Muscle of leg (tissue), 11 donors: ENCODE measurements around the gene RNF157. TPM values are rescaled to one million over a fixed set of nuclear protein-coding genes. Genes with fewer than 3 reads are reported as not detected.
A peak's percentile ranks its signal among the peaks of the same experiment; 100 is the strongest.

Source experiments
- DNase-seq: peaks from one replicate; pipeline ENCODE4 v3.0.0; 2013
- H3K27ac ChIP-seq: one replicate; pipeline ENCODE4 v1.5.1; 2013; ENCODE audit warnings: mild to moderate bottlenecking, low read length, control low read depth
- H3K27me3 ChIP-seq: one replicate; pipeline ENCODE4 v1.6.1; 2013; ENCODE audit warnings: low read length; ENCODE audit not compliant: control insufficient read depth, insufficient read depth
- H3K36me3 ChIP-seq: one replicate; pipeline ENCODE4 v1.6.1; 2013; ENCODE audit warnings: low read length; ENCODE audit not compliant: control insufficient read depth, insufficient read depth
- H3K4me1 ChIP-seq: one replicate; pipeline ENCODE4 v1.6.1; 2013; ENCODE audit warnings: low read length; ENCODE audit not compliant: control insufficient read depth, insufficient read depth
- H3K4me3 ChIP-seq: one replicate; pipeline ENCODE4 v1.5.1; 2013; ENCODE audit warnings: low read length, control low read depth
- H3K9me3 ChIP-seq: replicated peaks from 2 replicates; pipeline ENCODE4 v1.6.1; 2013; ENCODE audit warnings: low read depth, low read length; ENCODE audit not compliant: control insufficient read depth
- WGBS: methylation state at CpG from one replicate; pipeline ENCODE4 v1.1.5; 2013; ENCODE audit warnings: missing lambda C conversion rate; ENCODE audit not compliant: insufficient coverage; 5-methylcytosine and 5-hydroxymethylcytosine counted together
- polyA plus RNA-seq, 8 donors: library from polyadenylated mRNA; unstranded; fragments of 120-200 nt; gene quantifications; one replicate each; pipeline versions ENCODE4 v1.2.1 to v1.2.3, GENCODE V29; 2013; ENCODE audit warnings: inconsistent platforms in 1 of 8, low replicate concordance in 1 of 8; ENCODE audit not compliant: insufficient read length in 8 of 8, insufficient read depth in 1 of 8
- total RNA-seq: library from RNA; stranded (reverse); fragments of 120-200 nt; gene quantifications from one replicate; pipeline ENCODE4 v1.2.4, GENCODE V29; 2013

Gene RNF157
- total and polyA plus RNA-seq, 9 donors, result 5.5 to 11.1 (median 10.0) TPM

DNA sequence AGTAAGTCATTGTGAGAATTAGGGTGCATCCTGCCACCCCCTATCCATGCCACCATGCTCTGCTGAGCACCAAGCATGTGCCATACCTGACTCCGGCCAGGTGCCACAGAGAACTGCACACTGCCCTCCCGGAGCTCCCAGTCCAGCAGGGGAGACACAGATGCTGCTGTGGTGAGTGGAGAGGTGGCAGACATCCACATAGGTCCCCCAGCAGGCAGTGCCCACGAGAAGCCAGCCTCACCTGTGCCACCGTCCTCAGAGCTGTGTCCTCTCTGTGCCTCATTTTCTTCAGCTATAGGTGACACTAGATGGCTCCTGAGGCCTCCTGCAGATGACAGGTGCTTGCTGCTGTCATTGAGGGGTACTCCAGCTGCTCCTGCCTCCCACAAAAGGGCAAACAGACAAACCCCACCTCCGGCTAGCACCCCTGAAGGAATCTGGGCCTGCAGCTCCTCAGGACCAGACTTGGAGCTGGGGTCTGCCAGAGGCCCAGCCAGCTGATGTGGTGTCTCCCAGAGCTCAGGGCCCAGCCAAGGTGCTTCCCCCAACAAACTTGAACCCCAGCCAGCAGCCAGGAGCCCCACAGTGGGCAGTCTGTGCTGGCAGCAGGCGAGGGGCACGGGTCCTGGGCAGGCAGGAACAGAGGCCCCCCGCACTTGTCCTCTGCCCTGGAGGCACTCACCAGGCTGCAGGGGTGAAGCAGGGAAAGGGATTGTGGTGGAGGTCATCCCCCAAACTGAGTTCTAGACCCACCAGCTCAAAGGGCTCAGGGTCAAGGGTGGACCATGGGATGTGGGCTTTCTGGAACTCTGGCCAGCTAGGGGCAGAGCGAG is 116.3 kb downstream of the RNF157 start:
- Histone ChIP-seq H3K4me3 (no peak overlapping the region), H3K9me3 (no peaks in the 10 kb centered on the region), H3K27me3 (peaks cover 5% of the 10 kb centered on the region), H3K4me1 (peaks cover 14% of the 10 kb centered on the region), H3K27ac (no peak overlapping the region), H3K36me3 (no peaks in the 10 kb centered on the region)
- WGBS, result 66% methylated on average over 4 of the region's 9 CpGs
- no peak for DNase-seq

DNA sequence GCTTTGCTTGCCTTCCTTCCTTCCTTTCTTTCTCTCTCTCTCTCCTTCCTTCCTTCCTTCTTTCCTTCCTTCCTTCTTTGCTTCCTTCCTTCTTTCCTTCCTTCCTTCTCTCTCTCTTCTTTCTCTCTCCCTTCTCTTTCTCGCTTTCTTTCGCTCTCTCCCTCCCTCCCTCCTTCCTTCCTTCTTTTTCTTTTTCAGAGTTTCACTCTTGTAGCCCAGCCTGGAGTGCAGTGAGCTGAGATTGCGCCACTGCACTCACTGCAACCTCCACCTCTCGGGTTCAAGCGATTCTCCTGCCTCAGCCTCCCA is 117.1 kb downstream of the RNF157 start:
- peaks cover 5% of the 10 kb centered on the region for H3K27me3 ChIP-seq
- no peaks in the 10 kb centered on the region for H3K9me3 ChIP-seq
- no peaks in the 10 kb centered on the region for H3K36me3 ChIP-seq
- H3K4me3 ChIP-seq, result no peak overlapping the region
- H3K4me1 ChIP-seq, result peaks cover 14% of the 10 kb centered on the region
- 73% methylated on average over 4 of the region's 5 CpGs for WGBS
- DNase-seq, result no peak
- H3K27ac ChIP-seq, result no peak overlapping the region

DNA sequence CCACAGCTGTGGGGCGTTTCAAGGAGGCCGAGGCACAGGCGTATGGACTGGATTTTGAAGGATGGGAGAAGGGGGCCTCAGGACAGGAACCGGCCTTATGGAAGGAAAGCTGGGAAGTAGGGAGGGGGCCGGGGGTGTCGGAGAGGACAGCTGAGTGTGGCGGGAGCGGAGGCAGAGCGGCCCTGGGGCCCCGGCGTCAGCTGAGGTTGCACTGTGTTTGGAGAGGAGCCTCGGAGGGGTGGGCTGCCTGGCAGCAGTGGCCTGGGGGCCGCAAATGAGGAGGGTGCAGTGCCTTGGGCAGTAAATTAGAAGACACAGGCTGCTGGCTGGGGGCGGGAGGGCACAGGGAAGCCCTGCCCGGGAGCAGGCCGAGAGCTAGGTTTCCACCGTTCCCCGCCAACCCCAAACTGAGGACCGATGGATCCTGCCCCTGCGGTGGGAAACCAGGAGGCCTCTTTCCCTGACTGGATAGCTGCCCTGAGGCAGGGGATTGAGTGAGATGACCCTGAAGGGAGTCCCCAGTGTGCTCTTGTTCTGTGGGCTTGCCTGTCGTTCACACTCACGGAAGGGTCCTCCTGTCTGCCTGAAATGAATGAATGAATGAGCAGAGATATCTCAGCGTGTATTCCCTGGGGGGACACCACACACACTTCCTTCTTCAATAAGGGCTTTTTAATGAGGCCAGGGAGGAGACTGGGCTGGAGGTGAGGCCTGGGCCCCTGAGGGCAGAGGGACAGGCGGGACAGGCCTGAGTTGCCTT is 117.7 kb downstream of the RNF157 start:
- Histone ChIP-seq H3K4me1 (peaks cover 14% of the 10 kb centered on the region), H3K4me3 (no peak overlapping the region), H3K36me3 (no peaks in the 10 kb centered on the region), H3K27ac (peak overlapping the region; percentile 35), H3K27me3 (peaks cover 5% of the 10 kb centered on the region), H3K9me3 (no peaks in the 10 kb centered on the region)
- WGBS, result 50% methylated on average over 17 of the region's 24 CpGs
- peak; percentile 57 for DNase-seq

DNA sequence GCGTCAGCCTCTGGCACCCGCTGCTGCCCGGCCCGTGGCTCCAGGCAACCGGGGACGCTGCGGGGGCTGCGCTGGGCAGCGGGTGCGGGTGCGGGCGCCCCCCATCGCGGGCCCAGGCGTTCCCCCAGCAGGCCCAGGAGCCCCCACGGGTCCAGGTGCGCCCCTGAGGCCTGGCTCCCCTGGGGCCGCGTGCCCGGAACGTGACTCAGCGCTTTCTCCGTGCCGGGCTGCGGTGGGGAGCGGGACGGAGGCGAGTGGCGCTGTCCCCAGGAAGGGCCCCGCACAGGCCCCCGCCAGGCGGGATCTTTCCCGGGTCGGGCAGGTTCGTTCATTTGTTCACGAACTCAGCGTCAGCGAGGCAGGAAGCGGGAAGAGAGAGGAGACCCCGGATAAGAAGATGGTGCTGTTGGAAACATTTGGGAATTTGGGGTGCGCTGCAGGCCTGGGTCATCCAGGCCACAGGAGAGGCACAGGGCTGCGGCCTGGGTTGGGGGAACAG is 118.3 kb downstream of the RNF157 start:
- Histone ChIP-seq H3K36me3 (no peaks in the 10 kb centered on the region), H3K9me3 (no peaks in the 10 kb centered on the region), H3K27me3 (peaks cover 5% of the 10 kb centered on the region), H3K27ac (peak overlapping the region; percentile 35), H3K4me3 (peak overlapping the region; percentile 45), H3K4me1 (peaks cover 14% of the 10 kb centered on the region)
- peak; percentile 45 for DNase-seq
- WGBS, result 13% methylated on average over 42 of the region's 42 CpGs

DNA sequence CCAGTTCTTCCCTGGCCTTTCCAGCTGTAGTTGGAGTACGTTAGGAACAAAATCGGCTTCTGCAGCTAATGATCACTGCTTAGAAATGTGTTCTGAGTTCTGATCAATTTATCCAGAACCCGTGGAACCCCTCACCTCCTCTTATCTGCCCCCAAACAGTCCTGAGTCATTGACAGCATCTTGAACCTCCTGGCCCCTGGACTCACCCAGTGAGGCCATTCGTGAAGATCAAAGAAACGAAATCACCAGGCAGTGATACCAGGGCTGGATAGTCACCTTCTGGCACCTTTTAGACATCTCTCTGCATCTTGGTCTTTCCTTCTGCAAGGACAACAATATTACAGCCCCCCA is 119.7 kb downstream of the RNF157 start:
- 88% methylated on average over 3 of the region's 5 CpGs for WGBS
- Histone ChIP-seq H3K27ac (no peak overlapping the region), H3K36me3 (no peaks in the 10 kb centered on the region), H3K4me3 (no peak overlapping the region), H3K4me1 (peaks cover 14% of the 10 kb centered on the region), H3K27me3 (peaks cover 5% of the 10 kb centered on the region), H3K9me3 (no peaks in the 10 kb centered on the region)
- DNase-seq, result no peak

DNA sequence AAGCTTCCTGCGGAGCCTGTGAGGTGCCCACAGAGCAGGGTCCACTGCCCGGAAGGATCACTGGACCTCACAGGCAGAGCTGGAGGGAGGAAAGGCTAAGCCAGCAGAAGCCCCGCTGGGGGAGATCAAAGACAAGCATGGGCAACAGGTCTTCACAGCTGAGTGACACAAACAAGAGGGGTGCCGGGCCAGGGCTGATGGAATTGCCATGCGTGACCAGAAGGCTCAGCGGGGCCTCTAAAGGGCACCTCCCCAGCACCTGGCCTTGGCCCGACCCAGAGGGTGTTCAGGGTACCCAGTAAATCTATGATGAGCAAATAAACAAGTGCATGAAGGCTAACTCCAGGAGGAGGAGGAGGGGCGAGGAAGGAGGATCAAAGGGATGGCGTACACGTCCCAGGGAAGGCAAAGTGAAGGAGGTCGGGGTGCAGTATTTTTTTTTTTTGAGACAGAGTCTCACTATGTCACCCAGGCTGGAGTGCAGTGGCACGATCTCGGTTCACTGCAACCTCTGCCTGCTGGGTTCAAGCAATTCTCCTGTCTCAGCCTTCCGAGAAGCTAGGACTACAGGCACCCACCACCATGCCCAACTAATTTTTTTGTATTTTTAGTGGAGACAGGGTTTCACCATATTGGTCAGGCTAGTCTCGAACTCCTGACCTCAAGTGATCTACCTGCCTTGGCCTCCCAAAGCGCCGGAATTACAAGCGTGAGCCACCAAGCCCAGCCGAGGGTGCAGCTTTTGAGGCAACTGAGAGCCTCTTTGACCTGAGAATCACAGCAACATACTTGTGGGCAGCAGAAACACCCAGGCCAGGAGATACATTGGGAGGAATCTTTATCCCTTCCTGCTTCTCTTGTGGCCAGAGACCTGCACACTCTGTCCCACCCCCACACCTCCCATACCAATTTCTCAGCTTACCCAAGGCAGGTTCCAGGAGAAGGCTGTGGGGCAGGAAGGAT is 120.6 kb downstream of the RNF157 start:
- Histone ChIP-seq H3K27ac (no peak overlapping the region), H3K4me3 (no peak overlapping the region), H3K27me3 (peaks cover 5% of the 10 kb centered on the region), H3K36me3 (no peaks in the 10 kb centered on the region), H3K9me3 (no peaks in the 10 kb centered on the region), H3K4me1 (peaks cover 14% of the 10 kb centered on the region)
- 65% methylated on average over 18 of the region's 19 CpGs for WGBS
- no peak for DNase-seq

DNA sequence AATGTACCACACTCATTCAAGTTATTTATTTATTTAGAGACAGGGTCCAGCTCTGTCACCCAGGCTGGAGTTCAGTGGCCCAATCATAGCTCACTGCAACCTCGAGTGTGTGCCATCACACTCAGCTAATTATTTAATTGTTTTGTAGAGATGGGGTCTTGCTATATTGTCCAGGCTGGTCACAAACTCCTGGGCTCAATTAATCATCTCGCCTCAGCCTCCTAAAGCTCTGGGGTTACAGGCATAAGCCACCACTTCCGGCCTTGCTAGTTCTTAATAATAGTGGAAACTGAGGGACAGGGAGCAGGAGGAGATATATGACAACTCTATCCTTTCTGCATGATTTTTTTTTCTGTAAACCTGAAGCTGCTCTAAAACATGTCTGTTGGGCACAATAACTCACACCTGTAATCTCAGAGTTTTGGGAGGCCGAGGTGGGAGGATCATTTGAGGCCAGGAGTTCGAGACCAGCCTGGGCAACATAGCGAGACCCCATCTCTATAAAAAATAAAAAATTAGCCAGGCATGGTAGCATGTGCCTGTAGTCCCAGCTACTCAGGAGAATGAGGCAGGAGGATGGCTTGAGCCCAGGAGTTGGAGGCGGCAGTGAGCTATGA is 125.0 kb downstream of the RNF157 start:
- Histone ChIP-seq H3K27me3 (no peaks in the 10 kb centered on the region), H3K4me3 (no peak overlapping the region), H3K4me1 (no peaks in the 10 kb centered on the region), H3K36me3 (no peaks in the 10 kb centered on the region), H3K27ac (no peak overlapping the region), H3K9me3 (no peaks in the 10 kb centered on the region)
- 89% methylated on average over 1 of the region's 7 CpGs for WGBS
- no peak for DNase-seq

DNA sequence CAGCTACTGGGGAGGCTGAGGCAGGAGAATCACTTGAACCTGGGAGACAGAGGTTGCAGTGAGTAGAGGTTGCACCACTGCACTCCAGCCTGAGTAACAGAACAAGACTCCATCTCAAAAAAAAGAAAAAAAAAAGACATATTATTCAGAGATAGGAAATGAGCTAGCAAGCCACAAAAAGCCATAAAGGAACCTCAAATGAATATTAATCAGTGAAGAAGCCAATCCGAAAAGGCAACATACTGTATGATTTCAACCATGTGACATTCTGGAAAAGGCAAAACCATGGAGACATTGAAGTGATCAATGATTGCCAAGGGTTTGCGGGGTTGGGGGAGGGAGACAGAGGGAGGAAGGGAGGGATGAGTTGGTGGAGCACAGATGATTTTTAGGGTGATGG is 128.3 kb downstream of the RNF157 start:
- Histone ChIP-seq H3K27me3 (no peaks in the 10 kb centered on the region), H3K9me3 (no peaks in the 10 kb centered on the region), H3K27ac (no peak overlapping the region), H3K36me3 (no peaks in the 10 kb centered on the region), H3K4me3 (no peak overlapping the region), H3K4me1 (no peaks in the 10 kb centered on the region)
- WGBS, result no CpG with 5 or more reads among the region's 2 CpGs
- DNase-seq, result no peak

DNA sequence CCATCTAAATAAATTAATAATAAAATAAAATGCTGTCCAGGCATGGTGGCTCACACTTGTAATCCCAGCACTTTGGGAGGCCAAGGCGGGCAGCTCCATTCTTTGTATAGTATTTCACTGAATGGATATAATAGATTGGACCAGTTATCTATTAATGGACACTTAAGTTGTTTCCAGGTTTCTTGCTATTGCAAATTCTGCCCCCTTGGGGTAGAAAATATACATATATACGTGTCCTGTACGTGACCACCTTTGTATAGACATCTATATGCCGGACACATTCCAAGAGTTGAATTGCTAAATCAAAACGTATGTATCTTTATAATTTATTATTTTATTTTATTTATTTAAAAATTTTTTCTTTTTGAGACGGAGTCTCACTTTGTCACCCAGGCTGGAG is 132.8 kb downstream of the RNF157 start:
- Histone ChIP-seq H3K4me3 (no peak overlapping the region), H3K9me3 (no peaks in the 10 kb centered on the region), H3K36me3 (no peaks in the 10 kb centered on the region), H3K27ac (no peak overlapping the region), H3K27me3 (no peaks in the 10 kb centered on the region), H3K4me1 (peaks cover 18% of the 10 kb centered on the region)
- WGBS, result no CpG with 5 or more reads among the region's 6 CpGs
- DNase-seq, result no peak
